Lower leg skin (tissue), 4 donors: Measurements from ENCODE around the gene SLX9. TPM values are rescaled to one million over a fixed set of nuclear protein-coding genes. Genes with fewer than 3 reads are reported as not detected.
A peak's percentile ranks its signal among the peaks of the same experiment; 100 is the strongest.

Source experiments
- DNase-seq, 2 donors: peaks; one replicate each; pipeline ENCODE4 v3.0.0-alpha.2; 2019; ENCODE audit warnings: low spot score in 2 of 2
- H3K4me3 ChIP-seq: fragments of 200-600 bp; sonication (generic); 2 replicates; pipeline ENCODE4 v1.5.1; 2017; ENCODE audit warnings: mild to moderate bottlenecking, low read depth; ENCODE audit not compliant: poor library complexity, severe bottlenecking
- POLR2A ChIP-seq, 2 donors: fragments of 450-650 bp; IDR thresholded peaks; one replicate each; pipeline ENCODE4 v1.6.1; 2016 to 2017; ENCODE audit warnings: antibody characterized with exemption in 2 of 2, mild to moderate bottlenecking in 1 of 2, moderate library complexity in 1 of 2
- WGBS, 2 donors: methylation state at CpG; one replicate each; pipeline ENCODE4 v1.1.5; 2018; 5-methylcytosine and 5-hydroxymethylcytosine counted together
- intact Hi-C: fragments of 100-400 bp; cut with DNase I; formaldehyde crosslinking; loops from one replicate; pipeline ENCODE4 v1.15.0; 2023; ENCODE audit warnings: low total_unique reads
- total RNA-seq, 4 donors: library from RNA; depleted of rRNA; stranded (reverse); fragments of >200 nt; gene quantifications; one replicate each; pipeline ENCODE4 v1.1.0, GENCODE V29; 2016
- TF ChIP-seq, protein P1 (sequence below), 3 donors: fragments of 450-650 bp; IDR thresholded peaks; one replicate each; pipeline ENCODE4 v1.5.1; 2016; ENCODE audit warnings: antibody characterized with exemption in 3 of 3, mild to moderate bottlenecking in 3 of 3, moderate library complexity in 2 of 3

Gene SLX9
- total RNA-seq, 4 donors from 2014 or later: 19.0 to 36.4 (median 31.6) TPM

DNA sequence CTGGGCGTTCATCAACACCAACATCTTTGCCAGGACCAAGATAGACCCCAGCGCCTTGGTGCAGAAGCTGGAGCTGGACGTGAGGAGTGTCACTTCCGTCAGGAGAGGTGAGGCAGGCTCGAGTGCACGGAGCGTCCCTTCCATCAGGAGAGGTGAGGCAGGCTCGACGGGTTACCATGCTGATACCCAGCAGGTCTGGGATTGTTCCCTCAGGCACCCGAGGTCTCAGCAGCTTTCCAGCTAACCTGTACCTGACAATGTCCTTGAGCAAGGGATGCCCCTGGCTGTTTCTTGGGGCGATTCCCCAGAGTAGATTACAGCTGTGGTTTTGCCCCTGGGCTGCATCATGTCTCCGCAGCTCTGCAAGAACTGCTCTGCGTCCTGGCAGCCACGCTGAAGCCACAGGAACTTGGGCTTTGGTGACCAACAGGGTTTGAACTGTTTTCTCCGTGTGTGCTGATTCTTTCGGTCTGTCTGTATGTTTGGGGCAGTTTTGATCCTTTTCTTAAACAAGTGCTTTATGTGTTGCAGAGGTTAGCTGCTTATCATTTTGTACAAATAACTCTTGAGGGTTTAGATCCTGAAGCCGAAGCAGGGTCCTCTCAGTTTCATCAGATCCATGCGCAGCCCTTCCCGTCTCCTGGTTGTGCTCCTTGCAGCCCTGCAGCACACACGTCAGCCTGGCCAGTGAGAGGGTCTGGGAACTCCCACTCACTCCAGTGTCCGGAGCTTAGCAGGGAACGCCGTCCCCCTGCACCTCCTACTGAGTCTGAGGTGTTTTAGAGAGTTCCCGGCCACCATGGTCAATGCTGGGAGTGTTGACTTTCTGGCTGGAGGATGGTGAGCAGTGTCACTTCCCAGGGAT is 4.1 kb downstream of the SLX9 start:
- H3K4me3 ChIP-seq: no peak overlapping the region
- intact Hi-C loops: no loop called here
- DNase-seq: no peak
- TF ChIP-seq, protein P1, sequence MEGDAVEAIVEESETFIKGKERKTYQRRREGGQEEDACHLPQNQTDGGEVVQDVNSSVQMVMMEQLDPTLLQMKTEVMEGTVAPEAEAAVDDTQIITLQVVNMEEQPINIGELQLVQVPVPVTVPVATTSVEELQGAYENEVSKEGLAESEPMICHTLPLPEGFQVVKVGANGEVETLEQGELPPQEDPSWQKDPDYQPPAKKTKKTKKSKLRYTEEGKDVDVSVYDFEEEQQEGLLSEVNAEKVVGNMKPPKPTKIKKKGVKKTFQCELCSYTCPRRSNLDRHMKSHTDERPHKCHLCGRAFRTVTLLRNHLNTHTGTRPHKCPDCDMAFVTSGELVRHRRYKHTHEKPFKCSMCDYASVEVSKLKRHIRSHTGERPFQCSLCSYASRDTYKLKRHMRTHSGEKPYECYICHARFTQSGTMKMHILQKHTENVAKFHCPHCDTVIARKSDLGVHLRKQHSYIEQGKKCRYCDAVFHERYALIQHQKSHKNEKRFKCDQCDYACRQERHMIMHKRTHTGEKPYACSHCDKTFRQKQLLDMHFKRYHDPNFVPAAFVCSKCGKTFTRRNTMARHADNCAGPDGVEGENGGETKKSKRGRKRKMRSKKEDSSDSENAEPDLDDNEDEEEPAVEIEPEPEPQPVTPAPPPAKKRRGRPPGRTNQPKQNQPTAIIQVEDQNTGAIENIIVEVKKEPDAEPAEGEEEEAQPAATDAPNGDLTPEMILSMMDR (IDR thresholded peaks at IDR 0.05): no peak
- TF ChIP-seq POLR2A (IDR thresholded peaks at IDR 0.05): no peak
- WGBS, 2 donors: 85 to 89% methylated on average over 24 of the region's 24 CpGs

DNA sequence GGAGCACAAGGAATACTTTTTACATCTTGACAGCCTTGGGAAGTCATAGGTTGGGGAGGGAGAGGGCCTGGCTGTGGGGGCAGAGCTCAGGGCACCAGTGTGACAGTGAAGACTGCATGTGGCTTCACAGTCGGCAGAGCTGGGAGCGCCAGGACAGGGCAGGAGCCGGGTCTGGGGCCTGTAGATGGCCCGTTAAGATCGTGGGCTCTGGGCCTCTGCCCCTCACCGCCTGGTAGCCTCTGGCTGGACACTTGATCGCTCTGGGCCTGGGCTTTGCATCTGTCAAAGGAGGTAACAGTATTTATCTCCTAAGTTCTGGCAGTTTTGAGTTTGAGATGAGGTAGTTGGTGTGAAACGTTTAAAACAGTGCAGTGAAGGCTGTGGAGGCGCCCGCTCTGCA is 4.8 kb downstream of the SLX9 start:
- no peak for DNase-seq
- no peak overlapping the region for H3K4me3 ChIP-seq
- WGBS, 2 donors: 90 to 92% methylated on average over 10 of the region's 10 CpGs
- intact Hi-C loops: no loop called here
- TF ChIP-seq POLR2A (IDR thresholded peaks at IDR 0.05): no peak
- TF ChIP-seq, protein P1 (IDR thresholded peaks at IDR 0.05): no peak

DNA sequence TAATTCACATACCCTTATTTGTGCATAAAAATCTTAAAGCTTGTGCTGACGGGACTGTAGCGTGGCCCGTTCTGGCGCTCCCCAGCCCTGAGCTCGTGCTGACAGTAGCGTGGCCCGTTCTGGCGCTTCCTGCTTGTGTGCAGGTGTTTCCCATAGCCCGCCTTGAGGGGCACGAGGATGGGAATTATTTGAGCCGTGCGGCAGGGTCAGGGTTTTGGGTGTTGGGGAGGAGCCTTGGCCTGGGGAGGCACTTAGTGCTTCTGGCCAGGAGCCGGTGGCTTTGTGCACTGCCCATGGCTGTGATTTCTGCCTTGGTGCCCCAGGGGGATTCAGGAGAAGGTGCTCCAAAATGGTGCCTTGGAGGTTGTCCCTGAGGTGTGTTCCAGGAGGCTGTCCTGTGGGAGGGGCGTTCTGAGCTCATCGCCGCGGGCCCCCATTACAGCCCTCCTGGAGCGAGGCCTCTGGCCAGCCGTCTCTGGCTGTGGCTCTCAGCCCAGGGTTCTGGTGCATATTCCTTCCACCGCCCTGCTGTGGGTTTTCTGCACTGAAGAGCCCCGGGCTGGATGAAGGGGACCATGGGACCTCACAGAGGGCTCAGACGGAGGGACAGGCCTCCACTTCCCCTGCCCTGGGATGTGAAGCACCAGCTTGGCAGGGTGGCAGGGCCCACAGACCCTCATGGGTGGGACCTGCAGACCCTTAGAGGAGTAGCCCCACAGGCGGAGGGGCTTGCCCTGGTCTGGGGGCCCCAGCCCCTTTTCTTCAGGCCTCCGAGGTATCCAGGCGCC is 6.6 kb downstream of the SLX9 start:
- intact Hi-C loops: loop anchor here (5.0 kb wide), 1 partner anchor 191 kb away; no protein-coding TSS in a partner anchor
- no peak for TF ChIP-seq POLR2A (IDR thresholded peaks at IDR 0.05)
- TF ChIP-seq, protein P1 (IDR thresholded peaks at IDR 0.05): no peak
- H3K4me3 ChIP-seq: no peak overlapping the region
- DNase-seq: no peak
- WGBS, 2 donors: 84 to 89% methylated on average over 19 to 25 of the region's 25 CpGs

DNA sequence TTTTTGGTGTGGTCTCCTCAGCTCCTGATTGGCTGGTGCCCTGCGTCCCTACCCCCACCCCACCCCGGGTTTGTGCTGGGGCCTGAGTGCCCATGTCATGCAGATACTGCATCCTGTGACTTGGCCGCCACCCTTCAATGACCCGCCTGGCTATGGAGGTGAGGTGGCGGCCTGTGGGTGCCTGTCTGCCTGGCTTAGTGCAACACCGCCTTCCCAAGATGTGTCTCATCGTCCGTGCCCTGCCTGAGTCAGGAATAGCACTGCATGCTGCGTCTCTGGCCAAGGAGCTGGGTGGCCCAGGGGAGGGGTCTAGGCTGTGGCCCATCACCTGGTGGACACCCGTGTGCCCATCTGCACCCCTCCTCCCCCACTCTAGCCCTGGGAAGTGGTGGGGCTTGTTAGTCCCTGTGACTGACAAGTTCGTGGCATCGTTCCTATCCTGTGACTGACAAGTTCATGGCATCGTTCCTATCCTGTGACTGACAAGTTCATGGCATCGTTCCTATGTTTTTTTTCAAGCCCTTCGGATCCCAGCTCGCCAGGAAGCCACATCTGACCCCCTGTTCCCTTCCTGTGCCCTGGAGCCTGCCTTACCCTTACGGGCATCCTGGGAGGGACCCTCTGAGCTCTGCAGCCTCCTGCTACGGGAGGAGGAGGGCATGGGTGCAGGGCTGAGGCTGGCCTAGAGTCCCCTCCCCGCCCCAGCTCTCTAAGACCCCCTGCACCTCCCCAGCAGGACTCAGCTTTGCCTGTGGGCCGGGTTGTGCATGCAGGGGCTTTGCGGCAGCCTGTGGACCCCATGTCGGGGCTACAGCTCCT is 7.5 kb downstream of the SLX9 start:
- no peak for DNase-seq
- H3K4me3 ChIP-seq: no peak overlapping the region
- TF ChIP-seq POLR2A (IDR thresholded peaks at IDR 0.05): no peak
- TF ChIP-seq, protein P1 (IDR thresholded peaks at IDR 0.05): no peak
- 71 to 81% methylated on average over 20 to 22 of the region's 22 CpGs for WGBS, 2 donors
- intact Hi-C loops: loop anchor here (5.0 kb wide), 1 partner anchor 190 kb away; no protein-coding TSS in a partner anchor

DNA sequence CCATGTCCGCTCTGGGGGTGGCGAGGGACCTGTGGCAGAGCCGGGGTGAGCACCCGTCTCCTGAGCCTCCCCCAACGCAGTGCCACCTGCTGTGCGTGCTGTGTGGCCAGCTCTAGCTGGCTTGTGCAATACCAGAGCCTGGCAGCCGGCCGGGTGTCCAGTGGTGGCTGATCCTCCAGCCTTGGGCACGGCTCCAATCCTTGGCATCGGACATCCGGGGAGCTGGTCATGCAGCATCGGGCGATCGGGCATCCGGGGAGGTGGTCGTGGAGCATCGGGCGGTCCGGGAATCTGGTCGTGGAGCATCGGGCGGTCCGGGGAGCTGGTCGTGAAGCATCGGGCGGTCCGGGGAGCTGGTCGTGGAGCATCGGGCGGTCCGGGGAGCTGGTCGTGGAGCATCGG is 8.1 kb downstream of the SLX9 start:
- TF ChIP-seq, protein P1 (IDR thresholded peaks at IDR 0.05): no peak
- TF ChIP-seq POLR2A (IDR thresholded peaks at IDR 0.05): no peak
- peak in 1 of 2 donors; percentile 87 for DNase-seq
- WGBS, 2 donors: 90 to 95% methylated on average over 27 to 32 of the region's 33 CpGs
- no peak overlapping the region for H3K4me3 ChIP-seq
- intact Hi-C loops: loop anchor here (5.0 kb wide), 1 partner anchor 189 kb away; no protein-coding TSS in a partner anchor
